HepG2 (cell line): ENCODE data around the gene P2RY1. TPM values are rescaled to one million over a fixed set of nuclear protein-coding genes. Genes with fewer than 3 reads are reported as not detected.

Experiments used
- ATAC-seq: fragments of 200-7000 bp; cut with Tn5 transposase; 3 replicates; pipeline ENCODE4 v1.9.1; 2020; ENCODE audit warnings: mild to moderate bottlenecking, moderate library complexity
- BruUV-seq: library from RNA; stranded (reverse); fragments of 400-500 nt; replicated peaks from 2 replicates; lab custom pipeline; 2021; lab: Mats Ljungman, UMichigan
- CTCF ChIA-PET: fragments of 300-600 bp; formaldehyde crosslinking; extraction: SDS; loops from one replicate; lab custom pipeline; 2021; ENCODE audit warnings: low total read pairs, inconsistent platforms, low intra/inter-chr PET ratio; lab: Yijun Ruan, JAX
- POLR2A ChIA-PET: fragments of 350-600 bp; sonication (Branson Sonifier 250); formaldehyde crosslinking; loops from one replicate; lab custom pipeline; 2020; ENCODE audit warnings: antibody characterized with exemption, inconsistent platforms; lab: Yijun Ruan, JAX
- DNase-seq: peaks from one replicate; pipeline ENCODE4 v3.0.0-alpha.2; 2015; ENCODE audit warnings: low spot score
- FAIRE-seq: peaks from 3 replicates; lab custom pipeline; 2011; peaks lifted over from hg19 to GRCh38; lab: Jason Lieb, UNC
- H2AFZ ChIP-seq: one replicate; pipeline ENCODE4 v1.6.1; 2011; ENCODE audit warnings: low read length, inconsistent platforms
- H3K27ac ChIP-seq: fragments of 300-600 bp; 3 replicates; pipeline ENCODE4 v1.8.0; 2011; ENCODE audit warnings: mixed run types, mild to moderate bottlenecking, mixed read lengths, low read length, inconsistent platforms; ENCODE audit not compliant: insufficient read depth; ENCODE audit errors: extremely low read length
- H3K27me3 ChIP-seq, 2 experiments: fragments of 200-600 bp in 1 of 2; 2 replicates in 1 of 2; 3 replicates in 1 of 2; pipeline versions ENCODE4 v1.6.0 to v1.8.0; 2011; ENCODE audit warnings: low read length in 2 of 2, mild to moderate bottlenecking in 2 of 2, moderate library complexity in 2 of 2, inconsistent platforms in 1 of 2; ENCODE audit not compliant: insufficient read depth in 2 of 2, control insufficient read depth in 1 of 2
- H3K36me3 ChIP-seq, 2 experiments: fragments of 200-600 bp in 1 of 2; replicated peaks in 1 of 2; 2 replicates in 1 of 2; 3 replicates in 1 of 2; pipeline versions ENCODE4 v1.5.1 to v1.8.0; 2011; ENCODE audit warnings: low read length in 2 of 2, inconsistent platforms in 1 of 2; ENCODE audit not compliant: insufficient read depth in 2 of 2, control insufficient read depth in 1 of 2
- H3K4me1 ChIP-seq: 2 replicates; pipeline ENCODE4 v1.5.1; 2012; ENCODE audit warnings: low read length, inconsistent platforms; ENCODE audit not compliant: insufficient read depth
- H3K4me2 ChIP-seq: 2 replicates; pipeline ENCODE4 v1.6.0; 2011; ENCODE audit warnings: low read depth, low read length, inconsistent platforms
- H3K4me3 ChIP-seq, 3 experiments: fragments of 200-600 bp in 1 of 3; sonication (generic), shearing (Covaris generic) in 1 of 3; replicated peaks in 1 of 3; 2 replicates each; pipeline ENCODE4 v1.5.1; 2011 to 2016; ENCODE audit warnings: low read length in 3 of 3, inconsistent platforms in 2 of 3, low read depth in 2 of 3, mild to moderate bottlenecking in 2 of 3, control low read depth in 1 of 3, mixed read lengths in 1 of 3; ENCODE audit not compliant: insufficient read depth in 1 of 3
- H3K79me2 ChIP-seq: one replicate; pipeline ENCODE4 v1.6.1; 2011; ENCODE audit warnings: low read length, inconsistent platforms; ENCODE audit not compliant: insufficient read depth
- H3K9ac ChIP-seq: 2 replicates; pipeline ENCODE4 v1.6.0; 2011; ENCODE audit warnings: mild to moderate bottlenecking, low read depth, low read length, inconsistent platforms; ENCODE audit not compliant: insufficient read depth
- H3K9me3 ChIP-seq: 2 replicates; pipeline ENCODE4 v1.5.1; 2012; ENCODE audit warnings: mild to moderate bottlenecking, low read length
- H4K20me1 ChIP-seq: 2 replicates; pipeline ENCODE4 v1.6.0; 2011; ENCODE audit warnings: inconsistent platforms, mild to moderate bottlenecking, low read length, moderate library complexity; ENCODE audit not compliant: insufficient read depth
- CBX1 ChIP-seq: IDR thresholded peaks from one replicate; pipeline ENCODE4 v1.6.1; 2016; ENCODE audit warnings: antibody characterized with exemption, low read depth
- HMGXB3 ChIP-seq: sonication (generic); formaldehyde crosslinking; IDR thresholded peaks from 2 replicates; pipeline ENCODE4 v1.4.0; 2020; ENCODE audit warnings: missing genetic modification reagents, borderline replicate concordance
- NCOA2 ChIP-seq: sonication (generic); formaldehyde crosslinking; IDR thresholded peaks from 2 replicates; pipeline ENCODE4 v1.8.0; 2022; ENCODE audit warnings: inconsistent platforms
- ZKSCAN1 ChIP-seq: fragments of 150-350 bp; IDR thresholded peaks from 2 replicates; pipeline ENCODE4 v1.6.1; 2014; ENCODE audit warnings: low read length
- ZNF30 ChIP-seq: sonication (generic); formaldehyde crosslinking; IDR thresholded peaks from 2 replicates; pipeline ENCODE4 v1.5.0; 2020; ENCODE audit warnings: mild to moderate bottlenecking, missing genetic modification reagents
- ZNF317 ChIP-seq: sonication (generic); formaldehyde crosslinking; IDR thresholded peaks from 2 replicates; pipeline ENCODE4 v1.5.0; 2020; ENCODE audit warnings: mild to moderate bottlenecking, missing genetic modification reagents
- ZSCAN12 ChIP-seq: sonication (generic); formaldehyde crosslinking; IDR thresholded peaks from 2 replicates; pipeline ENCODE4 v1.9.0; 2021; ENCODE audit warnings: mild to moderate bottlenecking, missing genetic modification reagents
- ZSCAN21 ChIP-seq: sonication (generic); formaldehyde crosslinking; IDR thresholded peaks from 2 replicates; pipeline ENCODE4 v1.8.0; 2022; ENCODE audit warnings: mild to moderate bottlenecking, missing genetic modification reagents, moderate library complexity, borderline replicate concordance
- in situ Hi-C: cut with HindIII; loops from 2 replicates; pipeline ENCODE4 v1.10.0; 2017; ENCODE audit warnings: low pct_unique_long_range_greater_than_20kb; ENCODE audit not compliant: extremely low pct_ligation_motif_present
- intact Hi-C: fragments of 100-400 bp; cut with micrococcal nuclease; formaldehyde crosslinking; loops from one replicate; pipeline ENCODE4 v1.10.0; 2022; ENCODE audit not compliant: unreplicated experiment
- polyA plus RNA-seq, 8 experiments: library from polyadenylated mRNA; depleted of rRNA in 3 of 8; stranded (reverse) in 7 of 8; unstranded in 1 of 8; fragments of >200 nt; fragmentation: Illumina TruSeq in 4 of 8; extraction: Trizol in 4 of 8; gene quantifications; 2 replicates each; pipeline versions ENCODE4 v1.2.1 to v1.2.3, GENCODE V29; 2011 to 2016; ENCODE audit warnings: low read depth in 4 of 8, missing spikeins in 1 of 8, mixed read lengths in 1 of 8; ENCODE audit not compliant: insufficient read depth in 1 of 8
- total RNA-seq, 5 experiments: library from RNA; depleted of rRNA; stranded (reverse); fragments of >200 nt; fragmentation: Illumina TruSeq; extraction: Trizol; gene quantifications; 2 replicates each; pipeline ENCODE4 v1.2.3, GENCODE V29; 2016; ENCODE audit warnings: low read depth in 1 of 5

The P2RY1 gene
- total and polyA plus RNA-seq, 2 of the 13 experiments (the other 11 are each of a cell fraction or from before 2014, with no cell fraction given): not detected

DNA sequence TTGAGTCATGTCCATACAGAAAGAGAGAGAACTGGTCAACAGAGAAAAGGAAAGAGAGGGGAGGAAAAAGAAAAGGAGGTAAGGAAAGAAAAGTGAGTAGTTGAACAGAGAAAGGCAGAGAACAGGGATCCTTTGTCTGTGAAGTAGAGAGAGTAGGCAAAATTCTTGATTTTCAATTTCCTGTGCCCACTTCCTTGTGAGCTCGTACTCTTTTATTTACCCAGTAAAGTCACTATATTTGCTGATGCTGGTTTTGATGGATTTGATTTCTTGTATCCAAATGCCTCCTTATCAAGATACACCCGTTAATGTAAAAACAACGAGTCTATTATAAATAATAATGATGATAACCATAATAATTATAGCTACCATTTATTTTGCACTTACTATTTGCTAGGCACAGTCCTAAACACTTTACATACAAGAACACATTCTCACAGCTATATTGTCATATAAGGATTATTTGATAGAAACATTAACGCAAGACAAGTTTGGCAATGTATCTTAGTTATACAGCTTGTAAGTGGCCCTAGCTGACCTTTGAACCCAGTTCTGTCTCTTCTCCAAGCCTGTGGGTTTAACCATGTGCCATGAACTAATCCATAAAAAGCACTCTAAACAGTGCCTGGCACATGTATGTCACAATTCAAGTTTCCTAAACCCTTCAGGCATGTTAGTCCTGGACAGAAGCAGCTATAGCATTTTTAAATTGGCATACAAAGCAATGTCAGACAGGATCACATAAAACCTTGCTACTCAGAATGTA is 6.7 kb upstream of the P2RY1 start (continued):
- TF ChIP-seq HMGXB3: no peak
- no peak for TF ChIP-seq ZNF317 (CRISPR knock-in tag)
- TF ChIP-seq ZSCAN21 (CRISPR knock-in tag): no peak

DNA sequence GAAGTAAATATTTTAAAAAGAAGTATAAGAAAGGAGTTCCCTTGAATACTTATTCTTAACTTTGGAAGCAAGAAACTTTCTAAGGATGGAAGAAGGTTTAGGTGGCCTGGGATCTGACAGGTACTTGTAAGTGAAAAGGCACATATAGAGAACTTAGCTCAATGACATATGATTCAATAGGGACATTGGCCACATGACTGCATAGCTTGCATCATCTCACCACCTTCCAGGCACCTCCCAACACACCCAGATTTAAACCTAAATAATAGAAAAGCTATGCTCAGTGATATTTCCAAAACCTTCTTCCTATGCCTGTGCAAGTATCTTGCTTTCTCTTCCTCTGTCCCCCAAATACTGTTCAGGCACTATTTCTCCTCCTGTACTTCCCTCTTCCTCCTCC is 4.7 kb upstream of the P2RY1 start:
- intact Hi-C loops: no loop called here
- Histone ChIP-seq H3K27ac (no peak overlapping the region), H3K4me3 (no peak overlapping the region), H4K20me1 (no peaks in the 10 kb centered on the region), H3K27me3 (no peaks in the 10 kb centered on the region), H2AFZ (no peak overlapping the region), H3K36me3 (no peaks in the 10 kb centered on the region), H3K9me3 (no peaks in the 10 kb centered on the region), H3K9ac (no peak overlapping the region), H3K4me1 (no peaks in the 10 kb centered on the region), H3K4me2 (no peak overlapping the region), H3K79me2 (no peaks in the 10 kb centered on the region)
- in situ Hi-C loops: no loop called here
- no TSS peak for BruUV-seq
- no peak for ATAC-seq
- DNase-seq: no peak
- TF ChIP-seq ZKSCAN1 (no peak), CBX1 (no peak), NCOA2 (no peak), ZNF30 (CRISPR knock-in tag) (no peak), ZSCAN12 (CRISPR knock-in tag) (no peak)
- POLR2A ChIA-PET: no interaction called here
- FAIRE-seq: no peak
- CTCF ChIA-PET: no interaction called here
